GM10266 (cell line): ENCODE measurements around the gene KLHDC7A.

Source experiments
- DNase-seq: peaks from one replicate; pipeline ENCODE4 v3.0.0; 2012; ENCODE audit errors: extremely low spot score
- CTCF ChIP-seq: IDR thresholded peaks from 2 replicates; pipeline ENCODE4 v1.5.1; 2012; ENCODE audit warnings: mild to moderate bottlenecking, low read depth; ENCODE audit not compliant: control insufficient read depth, insufficient read depth; ENCODE audit errors: missing control alignments

Gene KLHDC7A

GRCh38 chr1:18532390-18533170 is 51.9 kb downstream of the KLHDC7A start:
- no peak for TF ChIP-seq CTCF
- DNase-seq = no peak

DNA sequence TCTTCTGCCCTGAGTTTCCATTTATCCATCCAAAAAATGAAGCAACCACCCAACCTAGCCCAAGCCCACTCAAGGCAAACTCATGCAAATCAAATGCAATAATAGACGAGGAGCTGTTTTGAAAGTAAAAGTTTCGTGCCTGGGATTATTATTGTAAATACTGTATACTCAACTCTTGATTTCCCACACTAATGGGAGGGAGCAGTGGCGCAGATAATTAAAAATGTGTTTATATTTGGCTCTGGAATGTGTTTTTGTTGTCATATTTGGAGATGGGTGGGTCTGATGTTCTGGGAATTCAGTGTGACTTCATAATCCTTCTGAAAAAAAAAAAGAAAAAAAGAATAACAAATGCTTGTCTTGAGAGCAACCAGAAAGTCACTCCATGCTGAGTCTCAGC is 52.5 kb downstream of the KLHDC7A start:
- DNase-seq = no peak
- TF ChIP-seq CTCF = no peak

DNA sequence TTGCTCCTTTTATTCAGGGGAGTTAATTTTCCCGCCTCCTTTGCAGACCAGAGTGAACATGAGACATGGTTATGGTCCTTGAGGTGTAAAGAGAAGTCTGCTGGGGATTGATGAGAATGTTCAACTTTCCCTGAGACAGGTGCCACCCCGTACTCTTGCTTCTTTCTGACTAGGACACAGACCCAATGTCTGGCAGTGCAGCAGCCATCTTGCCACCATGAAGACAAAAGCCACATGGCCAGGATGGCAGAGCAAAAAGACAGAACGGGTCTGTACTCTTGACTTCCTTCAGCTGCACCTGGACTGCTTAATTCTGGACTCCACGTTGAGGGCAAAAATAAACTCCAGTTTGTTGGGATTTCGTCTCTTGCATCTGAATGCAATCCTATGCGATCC is 54.1 kb downstream of the KLHDC7A start:
- no peak for TF ChIP-seq CTCF
- no peak for DNase-seq
